K562 treated with DMSO at 1 percent for 4 hours (cell line): ENCODE data around the gene MSRB3. TPM values are rescaled to one million over a fixed set of nuclear protein-coding genes. Genes with fewer than 3 reads are reported as not detected.

ENCODE experiments used
- total RNA-seq: library from RNA; unstranded; fragments of 300-600 nt; gene quantifications from 2 replicates; pipeline ENCODE4 v1.2.3, GENCODE V29; 2022; ENCODE audit not compliant: insufficient read depth

Gene MSRB3
- total RNA-seq, result not detected in 2 replicates

DNA sequence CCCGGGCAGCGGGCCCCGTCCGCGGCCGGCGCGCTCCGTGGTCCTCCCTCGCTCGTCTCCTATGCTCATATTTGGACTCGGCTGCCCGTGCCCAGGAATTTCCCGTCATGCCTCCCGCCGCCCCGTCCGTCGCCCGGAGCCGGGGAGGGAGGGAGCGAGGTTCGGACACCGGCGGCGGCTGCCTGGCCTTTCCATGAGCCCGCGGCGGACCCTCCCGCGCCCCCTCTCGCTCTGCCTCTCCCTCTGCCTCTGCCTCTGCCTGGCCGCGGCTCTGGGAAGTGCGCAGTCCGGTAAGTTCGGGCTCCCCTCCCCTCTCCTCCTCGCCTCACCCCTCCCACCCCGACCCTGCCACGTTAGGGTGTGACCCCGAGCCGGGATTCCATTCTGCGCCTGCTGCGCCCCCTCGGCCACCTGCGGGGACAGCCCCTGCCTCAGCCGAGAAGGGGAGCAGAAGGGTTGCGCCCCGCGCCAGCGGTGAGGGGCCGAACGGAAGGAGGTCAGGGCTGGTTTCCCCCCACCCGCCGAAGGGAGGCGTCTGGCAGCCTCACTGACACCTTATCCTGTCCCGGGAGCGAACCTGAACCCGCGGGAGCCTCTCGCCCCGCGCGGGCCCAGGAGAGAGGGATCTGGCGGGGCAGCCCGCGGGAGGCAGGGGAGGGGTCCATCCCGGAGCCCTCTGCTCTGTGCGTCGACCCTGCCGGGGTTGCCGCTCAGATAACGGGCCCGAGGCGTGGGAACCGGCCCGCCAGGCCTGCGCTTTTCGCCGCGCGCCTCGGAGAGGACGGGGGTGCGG lies at the start of gene MSRB3:
Gene MSRB3, plus strand, starts transcription at position 108 of the 793 bp plus-strand sequence. CDS start 29,897 bp downstream, outside the sequence.

Other genes with a start within 250 kb of the MSRB3 start
- gene WIF1, start 157.4 kb upstream of the MSRB3 start, total RNA-seq, result not detected in 2 replicates
- gene LEMD3, start 109.1 kb upstream of the MSRB3 start, total RNA-seq, result 17.3 and 21.1 TPM in 2 replicates